ENCODE results near the gene MRNIP. TPM values are rescaled to one million over a fixed set of nuclear protein-coding genes. Genes with fewer than 3 reads are reported as not detected.

The MRNIP gene
- total and polyA plus RNA-seq, 2 experiments from 2014 or later = 28.8 to 57.5 TPM

DNA sequence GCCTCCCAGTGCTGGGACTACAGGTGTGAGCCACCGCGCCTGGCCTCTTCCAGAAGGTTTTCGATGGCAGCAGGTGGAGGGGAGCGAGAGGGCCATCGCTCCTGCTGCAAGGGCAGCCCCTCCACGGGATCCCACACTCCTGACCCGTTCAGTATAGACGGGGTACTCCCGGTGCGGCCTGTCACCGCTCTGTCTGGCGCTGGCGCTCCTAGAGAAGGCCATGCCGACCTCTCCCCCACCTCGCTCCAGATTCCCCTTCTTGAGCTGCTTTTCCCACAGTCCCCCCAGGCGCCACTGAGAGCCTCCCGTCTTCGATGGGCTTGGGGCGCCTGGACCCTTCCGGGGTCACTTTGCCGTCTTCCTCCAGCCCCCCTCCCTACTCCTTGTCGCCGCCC is 42.2 kb downstream of the MRNIP start:
- Histone ChIP-seq H3K36me3 (no peaks in the 10 kb centered on the region), H3K9me3 (ENCODE audit: low read depth) (no peaks in the 10 kb centered on the region), H3K4me3 (peak overlapping the region; percentile 17), H3K4me1 (ENCODE audit: low read depth) (peaks cover 15% of the 10 kb centered on the region), H3K27ac (no peak overlapping the region), H3K27me3 (no peaks in the 10 kb centered on the region)
- DNase-seq (ENCODE audit: low read depth in 1 of 2, low spot score in 1 of 2) = no peak
- TF ChIP-seq, protein P1, sequence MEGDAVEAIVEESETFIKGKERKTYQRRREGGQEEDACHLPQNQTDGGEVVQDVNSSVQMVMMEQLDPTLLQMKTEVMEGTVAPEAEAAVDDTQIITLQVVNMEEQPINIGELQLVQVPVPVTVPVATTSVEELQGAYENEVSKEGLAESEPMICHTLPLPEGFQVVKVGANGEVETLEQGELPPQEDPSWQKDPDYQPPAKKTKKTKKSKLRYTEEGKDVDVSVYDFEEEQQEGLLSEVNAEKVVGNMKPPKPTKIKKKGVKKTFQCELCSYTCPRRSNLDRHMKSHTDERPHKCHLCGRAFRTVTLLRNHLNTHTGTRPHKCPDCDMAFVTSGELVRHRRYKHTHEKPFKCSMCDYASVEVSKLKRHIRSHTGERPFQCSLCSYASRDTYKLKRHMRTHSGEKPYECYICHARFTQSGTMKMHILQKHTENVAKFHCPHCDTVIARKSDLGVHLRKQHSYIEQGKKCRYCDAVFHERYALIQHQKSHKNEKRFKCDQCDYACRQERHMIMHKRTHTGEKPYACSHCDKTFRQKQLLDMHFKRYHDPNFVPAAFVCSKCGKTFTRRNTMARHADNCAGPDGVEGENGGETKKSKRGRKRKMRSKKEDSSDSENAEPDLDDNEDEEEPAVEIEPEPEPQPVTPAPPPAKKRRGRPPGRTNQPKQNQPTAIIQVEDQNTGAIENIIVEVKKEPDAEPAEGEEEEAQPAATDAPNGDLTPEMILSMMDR (IDR thresholded peaks at IDR 0.05; ENCODE audit: low read depth, low read length) = no peak

DNA sequence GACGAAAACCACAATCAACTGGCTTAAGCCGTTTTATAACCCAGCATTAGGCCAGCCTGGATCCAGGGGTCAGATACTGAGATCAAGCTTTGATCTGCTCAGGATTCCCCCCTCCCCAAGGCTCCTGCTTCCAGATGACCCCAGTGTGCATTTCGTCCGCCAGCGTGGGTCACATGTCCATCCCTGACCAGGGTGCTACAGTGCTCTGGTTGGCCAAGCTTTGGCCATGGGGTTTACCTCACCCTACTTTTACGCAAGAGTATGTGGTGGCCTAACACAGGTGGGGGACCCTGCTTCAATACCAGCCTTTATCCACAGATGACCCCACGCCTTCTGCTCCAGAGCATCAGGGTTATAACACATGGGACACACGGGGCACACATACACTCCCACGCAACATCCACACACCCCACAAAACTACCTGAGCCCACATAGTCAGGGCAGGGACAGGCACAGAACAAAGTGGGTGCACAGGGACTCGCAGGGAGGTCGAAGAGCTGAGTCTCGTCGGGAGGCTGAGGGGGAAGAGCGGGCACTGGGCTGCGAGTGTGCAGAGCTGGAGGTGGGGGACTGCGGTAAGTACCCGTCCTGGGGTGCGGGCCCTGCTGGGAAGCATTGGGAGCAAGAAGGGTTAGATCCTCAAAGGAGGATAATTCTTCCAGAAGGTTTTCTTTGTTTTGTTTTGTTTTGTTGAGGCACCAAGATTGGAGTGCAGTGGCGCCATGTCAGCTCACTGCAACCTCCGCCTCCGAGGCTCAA is 42.9 kb downstream of the MRNIP start:
- no peaks in the 10 kb centered on the region for H3K36me3 ChIP-seq
- no peaks in the 10 kb centered on the region for H3K27me3 ChIP-seq
- no peak for DNase-seq (ENCODE audit: low read depth in 1 of 2, low spot score in 1 of 2)
- no peak overlapping the region for H3K27ac ChIP-seq
- no peak overlapping the region for H3K4me3 ChIP-seq
- no peaks in the 10 kb centered on the region for H3K9me3 ChIP-seq (ENCODE audit: low read depth)
- TF ChIP-seq, protein P1 (IDR thresholded peaks at IDR 0.05; ENCODE audit: low read depth, low read length) = no peak
- peaks cover 15% of the 10 kb centered on the region for H3K4me1 ChIP-seq (ENCODE audit: low read depth)

DNA sequence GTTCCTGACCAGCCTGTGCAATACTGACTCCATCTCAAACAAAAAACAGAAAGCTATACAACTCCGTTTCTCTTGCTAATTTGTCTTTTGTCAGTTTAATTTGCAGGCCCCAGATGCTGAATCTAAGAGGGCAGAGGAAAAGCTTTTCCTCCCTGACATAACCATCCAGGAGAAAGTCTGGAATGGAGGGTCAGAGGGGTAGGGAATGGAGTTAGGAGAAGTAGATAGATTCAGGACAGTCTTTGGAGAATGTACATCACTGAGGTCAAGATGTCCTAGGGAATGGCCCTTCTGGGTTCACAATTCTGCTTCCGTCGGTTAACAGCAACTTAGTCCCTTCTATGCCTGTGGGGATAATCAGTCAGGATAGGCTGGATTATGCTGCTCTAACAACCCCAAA is 44.5 kb downstream of the MRNIP start:
- Histone ChIP-seq H3K4me3 (no peak overlapping the region), H3K36me3 (no peaks in the 10 kb centered on the region), H3K4me1 (ENCODE audit: low read depth) (peaks cover 7% of the 10 kb centered on the region), H3K27ac (no peak overlapping the region), H3K9me3 (ENCODE audit: low read depth) (no peaks in the 10 kb centered on the region), H3K27me3 (no peaks in the 10 kb centered on the region)
- DNase-seq (ENCODE audit: low read depth in 1 of 2, low spot score in 1 of 2) = no peak
- TF ChIP-seq, protein P1 (IDR thresholded peaks at IDR 0.05; ENCODE audit: low read depth, low read length) = no peak

DNA sequence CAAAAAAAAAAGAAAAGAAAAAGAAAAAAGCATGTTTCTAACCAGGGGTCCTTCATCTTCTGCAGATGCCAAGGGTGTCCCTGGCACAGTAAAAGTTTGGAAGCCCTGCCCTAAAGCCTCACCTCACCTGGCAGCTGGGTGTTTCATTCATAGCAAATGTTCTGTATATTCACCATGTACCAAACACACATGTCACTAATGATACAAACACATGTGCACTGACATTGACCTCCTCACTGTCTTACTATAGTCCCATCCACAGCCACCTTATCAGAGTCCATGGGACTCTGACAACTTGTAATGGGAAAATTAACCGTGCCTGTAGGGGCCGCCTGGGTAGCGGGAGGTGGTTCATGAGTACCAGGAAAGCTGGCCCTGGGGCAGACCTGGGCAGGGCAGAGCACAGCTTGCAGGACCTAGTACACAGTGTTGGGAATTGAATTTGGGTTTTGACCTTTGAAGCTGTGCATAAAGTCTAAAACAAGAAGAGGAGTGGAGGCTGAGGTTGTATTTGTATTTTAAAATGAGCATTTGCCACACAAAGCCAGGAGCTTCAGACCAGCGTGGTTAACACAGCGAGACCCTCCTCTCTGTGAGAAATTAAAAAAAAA is 45.5 kb downstream of the MRNIP start:
- DNase-seq (ENCODE audit: low read depth in 1 of 2, low spot score in 1 of 2) = no peak
- no peaks in the 10 kb centered on the region for H3K36me3 ChIP-seq
- no peak overlapping the region for H3K27ac ChIP-seq
- H3K27me3 ChIP-seq = no peaks in the 10 kb centered on the region
- H3K4me1 ChIP-seq (ENCODE audit: low read depth) = no peaks in the 10 kb centered on the region
- TF ChIP-seq, protein P1 (IDR thresholded peaks at IDR 0.05; ENCODE audit: low read depth, low read length) = no peak
- no peak overlapping the region for H3K4me3 ChIP-seq
- H3K9me3 ChIP-seq (ENCODE audit: low read depth) = no peaks in the 10 kb centered on the region

DNA sequence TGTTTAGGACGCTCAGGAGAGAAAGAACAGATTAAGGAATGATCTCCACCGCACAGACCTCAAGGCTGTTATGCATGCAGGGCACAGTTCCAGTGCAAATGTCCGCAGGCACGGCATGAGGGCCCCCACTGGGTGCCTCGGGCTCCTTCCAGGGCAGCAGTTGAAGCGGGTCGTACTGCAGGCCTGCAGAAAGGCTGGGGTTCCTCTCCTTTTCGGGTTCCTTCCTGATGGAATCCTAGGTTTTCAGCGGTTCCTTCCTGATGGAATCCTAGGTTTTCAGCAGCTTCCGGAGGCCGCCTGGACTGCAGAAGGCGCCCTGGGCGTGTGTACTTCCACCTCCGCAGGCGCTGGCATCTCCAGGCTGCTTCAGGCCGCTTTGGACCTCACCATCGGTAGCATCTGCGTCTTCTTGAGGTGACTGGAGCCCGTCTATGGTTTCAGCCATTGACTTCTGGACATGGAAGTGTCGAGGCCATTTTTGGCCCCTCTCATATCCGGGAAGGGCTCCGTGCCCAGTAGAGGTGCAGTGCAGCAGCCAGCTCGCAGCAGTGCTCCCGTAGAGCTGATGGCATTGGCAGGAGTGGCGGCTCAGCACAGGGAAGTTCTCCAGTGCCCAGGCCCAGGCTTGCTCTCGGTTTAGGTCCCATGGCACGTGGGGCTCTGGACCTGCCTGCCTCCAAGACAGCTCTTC is 46.3 kb downstream of the MRNIP start:
- Histone ChIP-seq H3K27ac (no peak overlapping the region), H3K4me3 (no peak overlapping the region), H3K9me3 (ENCODE audit: low read depth) (no peaks in the 10 kb centered on the region), H3K36me3 (no peaks in the 10 kb centered on the region), H3K4me1 (ENCODE audit: low read depth) (no peaks in the 10 kb centered on the region), H3K27me3 (no peaks in the 10 kb centered on the region)
- DNase-seq (ENCODE audit: low read depth in 1 of 2, low spot score in 1 of 2) = no peak
- TF ChIP-seq, protein P1 (IDR thresholded peaks at IDR 0.05; ENCODE audit: low read depth, low read length) = no peak
